Testis (tissue), 2 donors: ENCODE measurements around the gene MPDZ.

ENCODE experiments used
- CTCF ChIP-seq, 3 experiments: fragments of 450-650 bp in 2 of 3; fragments of 200-600 bp in 1 of 3; sonication (generic) in 1 of 3; IDR thresholded peaks; one replicate each; pipeline ENCODE4 v1.5.1; 2016 to 2019; ENCODE audit warnings: antibody characterized with exemption in 3 of 3, mild to moderate bottlenecking in 2 of 3, moderate library complexity in 1 of 3
- POLR2A ChIP-seq: fragments of 450-650 bp; IDR thresholded peaks from one replicate; pipeline ENCODE4 v1.6.1; 2017; ENCODE audit warnings: antibody characterized with exemption, mild to moderate bottlenecking, moderate library complexity

GRCh38 chr9:13239208-13239607 lies 40.3 kb downstream of the MPDZ start:
- TF ChIP-seq CTCF (IDR thresholded peaks at IDR 0.05): no peak
- TF ChIP-seq POLR2A: no peak
